Adrenal gland (tissue), 5 donors: Measurements from ENCODE around the gene EPC1.

Experiments used
- CTCF ChIP-seq, 6 experiments: fragments of 450-650 bp in 4 of 6; fragments of 200-600 bp in 2 of 6; sonication (generic) in 1 of 6; IDR thresholded peaks; 1 replicate in 5 of 6; 2 replicates in 1 of 6; pipeline versions ENCODE4 v1.5.1 to v1.8.0; 2016 to 2021; ENCODE audit warnings: antibody characterized with exemption in 6 of 6, mild to moderate bottlenecking in 2 of 6, moderate library complexity in 1 of 6
- POLR2A ChIP-seq, 2 donors: fragments of 450-650 bp; IDR thresholded peaks; one replicate each; pipeline ENCODE4 v1.6.1; 2017; ENCODE audit warnings: antibody characterized with exemption in 2 of 2, mild to moderate bottlenecking in 2 of 2, moderate library complexity in 1 of 2
- donor health status: DM: no; HTN: no; CAD: no.

GRCh38 chr10:32239769-32240168, 107.2 kb downstream of the EPC1 start:
- TF ChIP-seq CTCF (IDR thresholded peaks at IDR 0.05) (no peak), POLR2A (IDR thresholded peaks at IDR 0.05) (no peak)
